SU-DHL-6 (cell line): ENCODE data around the gene RPIA.

Experiments
- CTCF ChIP-seq: fragments of 200-600 bp; sonication (generic); IDR thresholded peaks from one replicate; pipeline ENCODE4 v1.5.1; 2017; ENCODE audit warnings: antibody characterized with exemption, mild to moderate bottlenecking, low read length, moderate library complexity; ENCODE audit not compliant: insufficient read depth, poor library complexity, severe bottlenecking
- EZH2phosphoT487 ChIP-seq: fragments of 200-600 bp; sonication (generic), shearing (Covaris generic); conservative IDR thresholded peaks from 2 replicates; pipeline ENCODE4 v1.6.1; 2018; ENCODE audit warnings: mild to moderate bottlenecking, antibody characterized with exemption, low read length, moderate library complexity, mixed read lengths

DNA sequence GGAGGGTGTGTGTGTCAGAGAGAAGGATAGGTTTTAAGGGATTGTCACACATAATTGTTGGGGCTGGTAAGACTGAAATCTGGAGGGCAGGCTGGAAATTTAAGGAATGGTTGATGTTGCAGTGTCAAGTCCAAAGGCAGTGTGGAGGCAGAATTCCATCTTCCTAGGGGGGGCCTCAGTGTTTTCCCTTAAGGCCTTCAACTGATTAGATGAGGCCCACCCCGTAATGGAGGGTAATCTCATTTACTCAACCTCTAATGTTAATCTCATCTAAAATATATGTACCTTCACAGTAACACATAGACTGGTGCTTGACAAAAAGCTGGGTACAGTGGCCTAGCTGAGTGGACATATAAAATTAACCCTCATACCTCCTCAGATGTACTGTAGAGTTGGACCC lies 30.9 kb upstream of the RPIA start:
- no peak for TF ChIP-seq CTCF
- TF ChIP-seq EZH2phosphoT487 = no peak
